ENCODE results near the gene OLFM1.
"Not testable (repeated sequence)": the region's sequence is repeated elsewhere in the genome, so short reads cannot be mapped to it uniquely, and the experiment has no call there.

Gene OLFM1

DNA sequence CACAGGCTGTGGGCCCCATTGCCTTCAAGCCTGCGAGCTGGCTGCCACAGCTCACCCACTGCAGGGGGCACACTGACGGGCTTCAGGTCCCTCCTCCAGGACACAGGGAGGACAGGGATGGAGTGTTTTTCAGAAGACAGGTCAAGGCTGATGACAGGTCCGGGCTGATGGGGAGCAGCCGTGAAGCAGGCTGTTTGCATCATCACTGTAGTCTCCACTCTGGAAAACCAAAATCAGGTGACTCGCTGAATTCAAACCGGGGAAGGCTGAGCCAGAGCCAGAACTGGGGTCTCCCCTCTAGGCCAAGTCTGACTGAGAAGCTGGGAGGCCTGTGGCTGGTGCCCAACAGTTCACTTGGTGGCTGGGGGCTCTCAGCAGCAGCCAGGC is 48.5 kb downstream of the OLFM1 start:
- no peak for DNase-seq

DNA sequence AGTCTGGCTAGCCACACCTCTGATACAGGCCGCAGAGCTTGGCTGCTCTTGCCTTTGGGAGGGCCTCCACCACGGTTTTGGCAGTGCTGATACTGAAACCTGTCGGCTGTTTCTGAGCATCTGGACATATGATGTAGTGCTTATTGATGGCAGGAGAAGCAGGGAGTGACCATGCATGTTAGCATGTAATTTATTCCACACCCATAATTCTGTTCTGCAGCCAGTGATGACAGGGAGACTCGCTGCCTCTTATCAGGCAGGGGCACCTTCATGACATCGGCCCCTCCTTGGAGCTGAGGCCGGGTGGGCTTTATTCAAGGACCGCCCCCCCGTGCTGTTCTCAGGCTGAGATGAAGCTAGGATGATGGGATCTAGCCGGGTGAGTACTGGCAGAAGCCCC is 49.0 kb downstream of the OLFM1 start:
- no peak for DNase-seq

DNA sequence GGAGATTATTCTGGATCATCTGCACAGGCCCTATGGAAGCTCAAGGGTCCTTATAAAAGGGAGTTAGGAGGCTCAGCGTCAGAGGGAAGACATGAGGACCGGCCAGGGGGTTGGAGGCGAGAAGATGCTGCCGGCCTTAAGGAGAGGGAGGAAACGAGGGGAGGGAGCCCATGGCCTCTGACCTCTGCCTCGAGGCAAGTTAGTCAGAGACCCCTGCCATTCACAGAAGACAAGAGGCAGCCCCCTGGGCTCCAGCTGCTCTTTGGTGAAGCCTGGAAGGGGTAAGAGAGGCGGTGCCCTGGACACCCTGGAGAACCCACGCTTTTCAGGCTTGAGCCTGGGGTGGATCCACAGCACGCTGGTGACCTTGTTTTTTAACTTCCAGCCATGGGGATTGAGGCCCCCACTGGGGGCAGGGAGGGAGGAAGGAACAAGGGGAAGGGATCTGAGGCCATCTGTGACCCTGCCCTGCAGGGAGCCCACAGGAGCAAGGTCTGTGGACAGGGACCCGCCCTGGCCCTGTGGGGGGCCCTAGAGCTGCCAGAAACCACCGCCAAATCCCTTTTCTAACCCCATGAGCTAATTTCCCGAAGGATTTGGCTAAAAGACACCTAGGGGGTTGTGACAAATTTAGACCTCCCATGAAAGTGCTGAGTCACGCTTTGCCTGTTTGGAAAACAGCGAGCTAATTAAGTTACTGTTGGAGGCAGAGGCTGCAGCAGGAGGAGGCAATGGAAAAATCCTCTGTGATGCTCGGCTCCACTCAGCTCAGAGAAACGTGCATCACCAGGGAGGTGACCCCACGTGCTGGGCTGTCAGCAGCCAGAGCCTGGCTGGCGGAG is 49.7 kb downstream of the OLFM1 start:
- no peak for DNase-seq

GRCh38 chr9:135138078-135138855 is 50.8 kb downstream of the OLFM1 start:
- DNase-seq, result no peak

GRCh38 chr9:135139366-135139959 is 52.0 kb downstream of the OLFM1 start:
- no peak for DNase-seq

DNA sequence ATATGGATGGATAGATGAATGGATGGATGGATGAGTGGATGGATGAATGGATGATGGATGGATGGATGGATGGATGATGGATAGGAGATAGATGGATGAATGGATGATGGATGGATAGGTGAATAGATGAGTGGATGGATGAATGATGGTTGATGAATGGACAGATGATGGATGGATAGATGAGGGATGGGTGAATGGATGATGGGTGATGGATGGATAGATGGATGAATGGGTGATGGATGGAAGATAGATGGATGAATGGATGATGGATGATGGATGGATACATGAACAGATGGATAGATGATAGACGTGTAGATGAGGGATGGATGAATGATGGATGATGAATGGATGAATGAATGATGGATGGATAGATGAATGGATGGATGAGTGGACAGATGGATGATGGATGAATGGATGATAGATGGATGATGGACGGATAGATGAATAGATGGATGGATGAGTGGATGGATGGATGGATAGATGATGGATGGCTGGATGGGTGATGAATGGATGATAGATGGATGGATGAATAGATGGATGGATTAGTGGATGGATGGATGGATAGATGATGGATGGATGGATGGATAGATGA is 53.8 kb downstream of the OLFM1 start:
- no peak for DNase-seq

GRCh38 chr9:135144581-135145170 is 57.2 kb downstream of the OLFM1 start:
- no peak for DNase-seq

DNA sequence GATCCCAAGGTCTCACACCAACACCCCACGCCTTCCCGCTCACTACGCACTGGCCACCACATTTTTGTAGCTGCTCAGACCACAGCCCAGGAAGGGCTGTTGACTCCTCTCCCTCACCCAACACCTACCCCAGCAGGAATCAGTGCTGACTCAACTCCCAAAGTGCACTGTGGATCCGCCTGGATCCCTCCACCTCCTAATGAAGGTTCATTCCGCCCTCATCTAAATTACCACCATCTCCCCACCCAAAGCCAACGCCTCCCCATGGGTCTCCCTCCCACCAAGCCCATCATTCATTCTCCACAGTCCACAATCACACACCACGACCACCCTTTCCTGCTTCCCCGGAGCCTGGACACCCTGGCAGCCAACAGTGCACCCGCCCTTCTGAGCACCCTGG is 57.8 kb downstream of the OLFM1 start:
- DNase-seq, result no peak

GRCh38 chr9:135146241-135146640 is 58.8 kb downstream of the OLFM1 start:
- no peak for DNase-seq

- no peak for DNase-seq
These were observed 59.5 kb downstream of the OLFM1 start for GRCh38 chr9:135146766-135147473.

DNA sequence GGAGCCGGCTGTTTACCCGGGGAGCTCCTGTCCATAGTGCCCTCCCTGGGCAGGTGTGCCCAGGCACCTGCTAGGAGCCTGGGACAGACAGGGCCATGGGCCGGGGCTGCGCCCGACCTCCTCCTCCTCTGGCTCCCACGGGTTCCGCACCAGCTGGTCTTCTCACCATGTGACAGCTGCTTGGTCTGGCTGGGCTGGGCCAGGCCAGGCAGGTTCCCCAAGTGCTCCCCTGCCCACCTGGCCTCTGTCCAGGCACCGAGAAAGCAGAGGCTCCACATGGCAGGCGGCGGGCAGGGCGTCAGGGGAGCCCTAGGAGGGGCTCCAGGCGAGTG is 60.0 kb downstream of the OLFM1 start:
- DNase-seq, result no peak

DNA sequence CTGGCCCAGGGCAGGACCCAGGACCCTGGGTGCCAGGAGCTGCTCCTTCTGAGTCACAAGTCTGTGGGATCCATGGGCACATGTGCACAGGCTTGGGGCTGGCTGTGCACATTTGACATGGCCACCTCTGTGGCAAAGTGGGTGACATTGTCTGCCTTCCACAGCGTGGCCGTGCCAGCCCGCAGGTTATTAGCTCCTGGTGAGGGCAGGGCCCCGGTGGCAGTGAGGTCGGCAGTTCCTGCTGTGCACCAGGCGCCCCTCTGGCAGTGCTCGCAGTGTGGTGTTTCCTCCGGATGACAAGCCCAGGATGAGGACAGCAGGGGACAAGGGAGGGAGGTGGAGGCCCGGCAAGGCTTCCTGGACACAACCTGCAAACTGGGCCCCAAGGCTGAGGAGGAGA is 60.5 kb downstream of the OLFM1 start:
- no peak for DNase-seq

DNA sequence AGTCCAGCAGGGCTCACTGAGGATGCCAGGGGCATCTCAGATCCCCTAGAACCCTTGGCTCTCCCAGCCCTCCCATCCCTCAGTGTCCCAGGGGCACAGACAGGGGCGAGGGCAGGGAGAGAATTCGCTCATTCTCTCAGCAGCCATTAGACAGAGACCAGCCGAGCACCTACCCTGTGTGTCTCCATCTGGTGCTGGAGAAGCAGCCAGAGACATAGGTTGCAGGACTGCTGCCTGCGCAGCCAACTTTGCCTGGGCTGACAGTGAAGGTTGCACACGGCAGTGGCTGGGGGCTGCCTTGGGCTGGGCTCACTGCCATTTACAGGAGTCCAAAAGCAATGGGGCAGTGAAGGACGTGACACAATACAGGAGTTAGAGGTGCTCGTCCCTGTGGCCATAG is 60.9 kb downstream of the OLFM1 start:
- no peak for DNase-seq

- DNase-seq, result not testable (repeated sequence)
These were observed 62.4 kb downstream of the OLFM1 start for GRCh38 chr9:135149901-135150300.

DNA sequence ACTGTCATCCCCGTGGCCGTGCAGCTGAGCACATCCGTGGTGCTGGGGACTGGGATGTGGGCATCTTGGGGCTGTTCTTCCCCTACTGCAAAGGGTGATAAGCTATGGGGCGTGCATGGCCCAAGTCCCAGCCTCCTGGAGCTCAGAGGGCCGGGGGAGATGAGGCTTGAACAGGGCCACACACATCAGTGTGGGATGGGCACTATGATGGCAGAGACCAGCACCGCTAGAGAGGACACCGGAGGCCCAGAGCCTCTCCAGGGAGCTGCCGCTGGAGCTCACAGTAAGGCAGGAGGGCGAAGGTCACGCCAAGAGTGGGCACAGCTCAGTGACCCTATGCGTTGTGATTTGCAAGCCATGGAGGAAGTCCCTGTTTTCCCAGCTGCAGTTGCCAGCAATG is 63.5 kb downstream of the OLFM1 start:
- DNase-seq, result no peak

DNA sequence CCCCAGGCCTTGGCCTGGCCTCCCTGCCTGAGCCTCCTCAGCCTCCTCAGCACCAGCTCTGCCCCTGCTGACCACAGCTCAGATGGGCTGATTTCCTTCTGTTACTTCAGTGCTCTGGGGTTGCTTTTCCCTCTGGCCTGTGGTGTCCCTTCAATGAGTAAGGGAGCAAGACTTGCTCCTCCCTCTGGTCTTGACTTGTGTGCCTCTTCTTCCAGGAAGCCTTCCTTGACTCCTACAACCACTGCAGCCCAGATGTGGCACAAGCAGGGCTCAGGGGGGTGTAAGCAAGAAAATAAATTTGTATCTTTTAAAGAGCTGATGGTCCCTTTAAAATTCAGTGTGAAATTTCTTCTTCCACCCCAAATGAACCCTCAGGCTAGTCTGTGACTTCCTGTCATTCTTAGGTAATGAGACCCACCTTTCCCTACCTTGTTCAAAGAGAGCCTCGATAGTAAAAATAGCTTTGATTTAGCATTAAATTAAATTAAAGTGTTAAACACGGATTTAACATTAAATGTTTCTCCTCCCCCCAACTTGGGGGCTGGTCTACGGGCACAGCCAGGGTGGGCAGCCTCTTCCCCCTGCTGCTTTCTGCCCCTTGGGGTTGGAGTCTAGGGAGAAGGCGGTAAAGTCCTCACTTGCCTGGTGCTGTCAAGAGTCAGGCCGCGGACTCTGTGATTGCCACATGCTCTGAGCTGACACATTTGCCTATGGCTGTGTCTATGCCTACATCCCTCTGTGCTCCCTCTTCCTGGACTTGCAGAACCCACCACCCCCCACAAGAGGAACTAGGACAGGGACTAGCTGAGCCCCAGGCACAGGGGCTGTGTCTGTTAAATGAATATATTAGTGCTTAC is 64.5 kb downstream of the OLFM1 start:
- DNase-seq, result no peak

DNA sequence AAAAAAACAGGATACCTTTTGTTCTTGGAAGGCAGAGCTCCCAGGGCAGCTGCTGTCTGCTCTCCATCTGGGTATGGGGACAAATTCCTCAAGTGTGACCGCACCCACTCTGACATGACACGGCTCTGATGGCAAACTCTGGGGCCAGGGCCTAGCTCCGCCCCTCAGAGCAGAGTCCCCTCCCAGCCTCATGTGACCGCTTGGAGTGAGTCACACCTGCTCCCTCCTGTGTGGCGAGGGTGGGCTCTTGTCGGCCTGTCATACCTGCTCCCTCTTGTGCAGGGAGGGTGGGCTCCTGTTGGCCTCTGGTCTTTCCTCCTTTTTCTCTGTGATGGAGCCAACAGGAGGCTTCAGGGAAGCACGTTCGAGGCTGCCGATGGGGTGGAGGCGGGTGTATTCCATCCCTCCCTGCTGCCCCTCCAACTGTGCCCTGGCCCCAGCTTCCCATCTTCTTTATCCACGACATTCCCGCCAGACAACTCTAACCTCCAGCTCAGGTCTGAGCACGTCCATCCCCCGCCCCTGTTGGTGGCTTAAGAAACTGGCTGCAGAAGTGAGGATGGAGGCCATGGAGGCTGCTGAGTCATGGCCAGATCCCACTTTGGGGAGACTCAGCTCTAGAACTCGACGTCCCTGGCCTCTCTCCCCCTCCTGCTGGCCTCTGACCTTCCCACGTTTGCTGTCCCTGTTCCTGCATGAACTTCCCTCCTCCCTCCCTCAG is 65.3 kb downstream of the OLFM1 start:
- no peak for DNase-seq

GRCh38 chr9:135154050-135154615 is 66.7 kb downstream of the OLFM1 start:
- no peak for DNase-seq

- DNase-seq, result no peak
These were observed 67.9 kb downstream of the OLFM1 start for GRCh38 chr9:135155396-135155795.
